ENCODE data around the gene KIF14.

KIF14 gene, protein sequence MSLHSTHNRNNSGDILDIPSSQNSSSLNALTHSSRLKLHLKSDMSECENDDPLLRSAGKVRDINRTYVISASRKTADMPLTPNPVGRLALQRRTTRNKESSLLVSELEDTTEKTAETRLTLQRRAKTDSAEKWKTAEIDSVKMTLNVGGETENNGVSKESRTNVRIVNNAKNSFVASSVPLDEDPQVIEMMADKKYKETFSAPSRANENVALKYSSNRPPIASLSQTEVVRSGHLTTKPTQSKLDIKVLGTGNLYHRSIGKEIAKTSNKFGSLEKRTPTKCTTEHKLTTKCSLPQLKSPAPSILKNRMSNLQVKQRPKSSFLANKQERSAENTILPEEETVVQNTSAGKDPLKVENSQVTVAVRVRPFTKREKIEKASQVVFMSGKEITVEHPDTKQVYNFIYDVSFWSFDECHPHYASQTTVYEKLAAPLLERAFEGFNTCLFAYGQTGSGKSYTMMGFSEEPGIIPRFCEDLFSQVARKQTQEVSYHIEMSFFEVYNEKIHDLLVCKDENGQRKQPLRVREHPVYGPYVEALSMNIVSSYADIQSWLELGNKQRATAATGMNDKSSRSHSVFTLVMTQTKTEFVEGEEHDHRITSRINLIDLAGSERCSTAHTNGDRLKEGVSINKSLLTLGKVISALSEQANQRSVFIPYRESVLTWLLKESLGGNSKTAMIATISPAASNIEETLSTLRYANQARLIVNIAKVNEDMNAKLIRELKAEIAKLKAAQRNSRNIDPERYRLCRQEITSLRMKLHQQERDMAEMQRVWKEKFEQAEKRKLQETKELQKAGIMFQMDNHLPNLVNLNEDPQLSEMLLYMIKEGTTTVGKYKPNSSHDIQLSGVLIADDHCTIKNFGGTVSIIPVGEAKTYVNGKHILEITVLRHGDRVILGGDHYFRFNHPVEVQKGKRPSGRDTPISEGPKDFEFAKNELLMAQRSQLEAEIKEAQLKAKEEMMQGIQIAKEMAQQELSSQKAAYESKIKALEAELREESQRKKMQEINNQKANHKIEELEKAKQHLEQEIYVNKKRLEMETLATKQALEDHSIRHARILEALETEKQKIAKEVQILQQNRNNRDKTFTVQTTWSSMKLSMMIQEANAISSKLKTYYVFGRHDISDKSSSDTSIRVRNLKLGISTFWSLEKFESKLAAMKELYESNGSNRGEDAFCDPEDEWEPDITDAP (N-terminal part only)

DNA sequence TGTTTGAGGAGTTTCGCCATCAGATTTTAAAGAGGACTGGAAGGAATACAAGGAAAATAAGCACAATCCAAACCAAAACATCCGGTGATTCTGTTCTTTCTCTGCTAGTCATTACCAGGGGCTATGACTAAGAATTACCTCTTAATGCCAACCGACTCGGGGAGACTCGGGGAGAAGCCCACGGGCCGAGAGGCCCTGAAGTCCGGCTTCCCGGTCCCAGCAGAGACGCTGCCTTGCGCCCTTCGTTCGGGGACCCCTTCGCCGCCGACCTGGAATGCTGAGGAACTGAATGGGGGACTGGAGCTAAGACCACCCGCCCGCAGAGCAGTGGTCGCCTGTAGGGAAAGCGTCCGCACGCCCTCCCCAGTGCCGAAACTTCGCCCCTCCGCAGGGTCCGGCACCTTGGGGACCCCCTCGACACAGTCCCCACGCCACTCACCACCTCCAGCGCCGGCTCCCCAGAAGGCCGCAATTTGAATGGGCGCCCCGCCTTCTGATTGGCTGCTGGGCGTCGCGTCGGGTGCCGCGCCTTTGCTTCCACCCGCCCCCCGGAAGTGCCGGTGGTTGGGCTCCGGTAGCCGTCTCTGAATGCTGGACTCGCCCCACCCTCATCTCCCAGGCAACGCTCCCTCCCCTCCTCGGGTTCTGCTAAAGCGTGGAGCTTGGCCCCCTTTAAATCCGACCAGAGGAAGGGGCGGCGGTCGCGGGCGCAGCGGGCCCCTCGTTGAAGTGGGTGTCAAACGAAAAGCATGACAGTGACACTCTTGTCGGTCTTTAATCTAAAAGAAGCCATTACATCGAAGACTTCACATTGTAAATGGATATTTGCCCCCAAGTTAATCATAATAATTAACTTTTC is at the start of gene KIF14:
TSS of gene KIF14 (minus strand) at position 479 of the 859 bp plus-strand sequence. CDS start 2,028 bp downstream, outside the sequence.
- peak; percentile 98 for DNase-seq

DNA sequence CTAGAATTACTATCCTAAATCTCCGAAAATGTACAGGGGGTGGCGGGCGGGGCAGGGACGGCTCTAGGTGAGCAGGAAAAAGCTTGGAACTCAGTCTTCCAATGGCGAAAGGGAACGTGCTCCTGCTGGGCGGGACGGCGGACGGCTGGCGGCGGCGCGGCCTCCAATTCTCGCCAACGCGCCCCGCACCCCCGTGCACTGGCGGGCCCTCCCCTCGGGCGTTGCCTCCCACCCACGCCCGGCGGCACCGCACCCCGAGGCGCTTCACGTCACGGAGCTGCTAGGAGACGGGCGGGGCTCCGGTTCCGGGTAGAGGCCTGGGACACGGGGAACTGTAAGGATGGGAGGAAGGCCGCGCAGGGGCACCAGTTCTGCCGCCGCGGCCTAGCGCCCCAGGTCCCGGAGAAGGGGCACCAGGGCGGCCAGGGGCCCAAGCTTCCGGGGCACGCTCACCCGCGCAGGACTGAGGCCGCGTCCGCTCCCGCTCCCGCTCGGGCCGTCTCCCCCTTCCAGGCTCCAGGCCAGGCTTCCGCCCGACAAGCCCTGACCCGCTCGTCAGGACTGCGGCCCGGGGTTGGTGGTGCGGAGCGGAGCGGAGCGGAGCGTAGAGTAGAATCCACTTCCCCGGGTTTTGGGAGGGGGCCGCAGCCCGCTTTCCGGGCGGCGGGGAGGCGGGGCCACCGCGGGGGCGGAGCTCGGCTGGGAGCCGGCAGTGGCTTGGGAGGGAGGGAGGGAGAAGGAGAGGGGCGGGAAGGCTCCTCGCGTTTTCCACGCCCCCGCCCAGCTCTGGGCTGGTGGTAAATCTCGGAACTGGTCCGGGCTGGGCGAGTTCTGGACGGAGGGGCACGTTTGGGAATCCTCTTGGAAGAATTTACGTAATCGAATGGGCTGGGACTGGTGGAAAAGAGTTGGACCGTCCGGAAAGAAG is 49.0 kb upstream of the KIF14 start, which contains the start of gene DDX59:
TSS of gene DDX59 (minus strand) at position 594 of the 928 bp plus-strand sequence. CDS start 3,167 bp downstream, outside the sequence.
- peak; percentile 97 for DNase-seq

DNA sequence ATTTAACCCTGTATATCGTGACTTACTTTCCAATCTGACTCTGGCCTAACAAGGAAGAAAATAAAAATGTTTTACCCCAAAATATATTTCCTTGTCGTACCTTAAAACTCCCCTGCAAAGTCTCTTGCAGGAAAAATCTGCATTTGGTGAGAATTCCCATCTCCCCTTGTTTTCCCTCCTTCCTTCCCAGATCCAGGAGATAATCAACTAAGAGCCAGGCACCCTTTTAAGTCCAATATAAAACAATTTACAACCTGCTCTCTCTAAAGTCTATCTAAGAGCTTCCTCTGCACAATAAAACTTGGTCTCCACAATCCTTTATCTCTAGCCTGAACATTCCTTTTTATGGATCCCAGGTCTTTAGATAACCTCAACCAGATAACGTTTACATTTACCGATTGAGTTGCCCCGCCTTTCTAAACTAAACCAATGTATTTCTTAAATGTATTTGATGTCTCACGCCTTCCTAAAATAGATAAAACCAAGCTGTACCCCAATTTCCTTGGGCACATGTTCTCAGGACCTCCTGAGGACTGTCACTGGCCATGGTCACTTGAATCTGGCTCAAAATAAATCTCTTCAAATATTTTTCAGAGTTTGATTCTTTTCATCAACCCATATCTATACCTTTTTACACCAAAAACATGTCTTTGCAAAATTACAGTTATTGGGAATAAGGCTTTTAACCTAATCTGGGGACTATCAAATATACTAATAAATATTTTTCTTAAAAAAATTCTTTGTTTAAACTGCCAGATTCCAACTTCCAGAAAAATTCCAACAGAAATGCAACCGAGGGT is 48.2 kb upstream of the KIF14 start:
- no peak for DNase-seq

DNA sequence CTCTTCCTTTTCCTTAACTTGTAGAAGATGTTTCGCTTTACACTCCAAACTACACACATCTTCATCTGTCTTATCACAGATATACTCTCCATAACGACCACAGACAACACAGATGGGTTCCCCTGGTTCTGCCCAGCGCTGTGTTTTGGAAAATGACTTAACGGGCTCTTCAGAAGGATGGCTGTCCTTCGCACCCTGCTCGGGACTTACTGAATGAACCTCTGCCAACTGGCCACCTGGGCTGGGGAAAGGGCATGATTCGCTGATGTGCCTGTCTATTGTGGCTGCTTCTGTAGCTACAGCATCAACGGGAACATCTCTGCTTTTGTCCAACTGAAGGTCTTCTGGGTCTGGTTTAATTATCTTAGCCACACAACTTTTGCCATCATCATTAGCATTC is 45.8 kb upstream of the KIF14 start:
- DNase-seq: no peak

DNA sequence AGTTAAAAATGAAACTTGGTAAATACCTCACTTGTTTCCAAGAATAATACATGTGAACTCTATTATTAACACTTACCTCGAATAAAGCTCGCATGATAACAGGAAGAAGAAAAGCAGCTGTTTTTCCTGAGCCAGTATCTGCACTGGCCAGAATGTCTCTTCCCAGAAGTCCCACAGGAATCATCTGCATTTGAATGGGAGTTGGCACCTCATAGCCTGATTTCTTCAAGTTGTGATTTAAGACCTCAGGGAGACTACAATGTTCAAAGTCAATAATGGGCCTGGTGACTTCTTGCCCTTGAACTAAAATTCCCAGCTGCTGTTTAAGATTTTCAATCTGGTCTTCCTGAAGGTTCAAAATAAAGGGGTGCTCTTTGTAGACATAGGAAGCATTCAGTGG is 45.3 kb upstream of the KIF14 start:
- no peak for DNase-seq

DNA sequence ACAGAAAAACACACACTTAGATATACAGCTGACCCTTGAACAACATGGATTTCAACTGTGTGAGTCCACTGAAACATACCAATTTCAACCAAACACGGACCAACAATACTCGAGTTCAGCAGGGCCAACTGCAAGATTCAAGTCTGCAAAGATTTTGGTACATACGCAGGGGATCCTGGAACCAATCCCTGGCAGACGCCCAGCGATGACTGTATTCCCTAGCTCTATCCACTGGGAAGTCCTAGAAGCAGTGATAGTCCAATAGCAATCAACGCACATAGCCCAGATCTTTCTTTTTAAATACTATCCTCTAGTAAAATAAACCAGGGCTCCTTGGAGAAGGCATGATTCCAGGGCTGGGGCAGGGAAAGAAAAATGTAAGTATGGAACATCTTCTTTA is 40.2 kb upstream of the KIF14 start:
- no peak for DNase-seq

DNA sequence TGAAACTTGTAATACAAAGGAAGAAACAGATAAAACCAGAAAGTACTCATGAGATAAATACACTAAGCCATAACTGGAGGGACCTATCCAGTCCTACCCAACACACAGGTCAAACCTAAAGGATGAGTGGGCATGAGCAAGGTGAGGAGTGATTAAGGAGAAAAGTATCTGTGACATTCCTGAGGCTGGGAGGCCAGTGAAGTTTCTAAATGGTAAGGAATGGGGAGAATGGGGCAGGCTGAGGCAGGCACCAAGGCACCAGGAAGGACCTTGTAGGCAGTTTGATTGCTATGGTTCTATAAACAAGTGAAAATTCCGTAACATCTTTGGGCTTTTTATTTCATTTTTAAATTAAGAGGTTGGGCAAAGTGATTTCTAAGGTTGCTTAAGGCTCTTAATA is 38.7 kb upstream of the KIF14 start:
- DNase-seq: no peak

DNA sequence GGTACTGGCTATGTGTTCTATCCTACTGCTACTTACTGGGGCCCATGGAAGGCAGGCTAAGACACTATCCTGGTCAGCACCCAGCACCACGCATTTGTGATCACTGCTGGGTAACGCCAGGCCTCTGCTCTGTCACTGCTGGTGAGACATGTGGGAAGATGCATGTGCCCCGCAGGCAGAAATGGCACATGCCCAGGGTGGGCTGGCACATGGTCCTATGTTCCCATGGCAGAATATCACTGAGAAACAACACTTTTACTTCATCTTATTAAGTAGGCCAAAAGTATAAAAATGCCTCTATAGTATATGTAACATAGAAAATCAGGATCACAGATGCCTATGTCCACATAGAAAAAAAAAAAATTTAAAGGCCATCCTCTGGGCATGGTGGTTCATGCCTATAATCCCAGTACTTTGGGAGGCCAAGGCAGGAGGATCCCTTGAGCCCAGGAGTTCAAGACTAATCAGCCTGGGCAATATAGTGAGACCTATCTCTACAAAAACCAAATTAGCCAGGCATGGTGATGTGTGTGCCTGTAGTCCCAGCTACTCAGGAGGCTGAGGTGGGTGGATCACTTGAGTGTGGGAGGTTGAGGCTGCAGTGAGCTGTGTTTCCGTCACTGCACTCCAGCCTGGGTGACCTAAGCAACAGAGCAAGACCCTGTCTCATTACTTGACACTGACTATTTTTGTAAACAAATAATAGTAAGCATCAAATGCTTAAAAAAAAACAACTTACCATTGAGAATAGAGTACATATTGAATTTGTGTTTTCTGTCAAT is 37.7 kb upstream of the KIF14 start:
- DNase-seq: no peak

DNA sequence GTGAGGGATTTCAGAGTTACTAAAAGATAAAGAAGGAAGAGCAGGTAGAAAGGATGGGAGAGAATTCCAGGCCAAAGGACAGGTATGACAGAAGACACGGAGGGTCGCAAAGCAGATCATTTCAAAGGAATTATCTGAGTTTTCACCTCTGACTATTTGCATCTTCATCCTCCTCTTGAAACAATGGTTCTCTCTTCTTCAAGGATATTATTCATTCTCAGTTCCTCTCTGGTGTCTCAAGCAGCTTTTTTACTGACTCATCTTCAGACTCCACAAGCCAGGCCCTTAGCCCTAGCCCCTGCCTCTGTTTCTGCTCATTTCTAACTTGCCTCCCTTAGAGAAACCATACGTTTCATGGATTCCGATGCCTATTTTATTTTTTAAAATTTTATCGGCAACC is 34.1 kb upstream of the KIF14 start:
- no peak for DNase-seq

DNA sequence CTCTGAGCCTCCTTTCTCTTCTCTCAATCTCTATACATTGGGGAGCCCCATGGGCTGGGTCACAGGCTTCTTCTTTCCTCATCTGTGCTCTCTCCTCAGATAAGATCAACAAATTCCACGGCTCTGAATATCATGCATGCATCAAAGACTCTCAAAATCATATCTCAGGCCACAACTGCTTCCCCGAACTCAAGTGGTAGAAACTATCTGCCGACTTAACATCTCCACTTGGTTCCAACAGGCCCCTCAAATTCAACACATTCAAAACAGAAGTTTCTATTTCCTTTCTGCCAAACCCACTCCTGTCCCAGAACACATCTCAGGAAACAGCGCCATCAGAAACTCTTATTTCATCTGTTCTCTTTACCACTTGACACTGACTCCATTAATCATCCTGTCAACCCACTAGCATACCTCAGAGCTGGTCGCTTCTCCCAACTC is 32.5 kb upstream of the KIF14 start:
- no peak for DNase-seq

DNA sequence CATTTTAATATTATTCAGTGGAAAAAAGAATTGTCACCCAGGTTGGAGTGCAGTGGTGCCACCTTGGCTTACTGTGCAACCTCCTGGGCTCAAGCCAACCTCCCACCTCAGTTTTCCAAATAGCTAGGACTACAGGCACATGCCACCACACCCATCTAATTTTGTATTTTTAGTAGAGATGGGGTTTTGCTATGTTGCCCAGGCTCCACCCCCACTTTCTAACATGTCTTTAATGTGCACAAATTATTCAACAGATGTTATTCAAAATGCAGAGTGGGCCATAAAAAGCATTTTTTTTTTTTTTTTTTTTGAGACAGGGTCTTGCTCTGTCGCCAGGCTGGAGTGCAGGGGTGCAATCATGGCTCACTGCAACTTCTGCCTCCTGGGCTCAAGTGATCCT is 31.8 kb upstream of the KIF14 start:
- DNase-seq: no peak

DNA sequence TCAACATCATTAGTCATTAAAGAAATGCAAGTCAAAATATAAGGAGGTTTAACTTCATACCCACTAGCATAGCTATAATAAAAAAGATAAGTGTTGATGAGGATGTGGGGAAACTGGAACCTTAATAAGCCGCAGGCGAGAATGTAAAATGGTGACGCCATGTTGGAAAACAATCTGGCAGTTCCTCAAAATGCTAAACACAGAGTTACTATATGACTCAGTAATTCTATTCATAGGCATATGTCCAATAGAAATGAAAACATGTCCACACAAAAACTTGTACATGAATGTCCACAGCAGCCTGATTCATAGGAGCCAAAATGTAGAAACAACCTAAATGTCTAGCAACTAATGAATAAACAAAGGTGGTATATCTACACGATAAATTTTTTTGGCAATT is 26.0 kb upstream of the KIF14 start:
- DNase-seq: no peak

DNA sequence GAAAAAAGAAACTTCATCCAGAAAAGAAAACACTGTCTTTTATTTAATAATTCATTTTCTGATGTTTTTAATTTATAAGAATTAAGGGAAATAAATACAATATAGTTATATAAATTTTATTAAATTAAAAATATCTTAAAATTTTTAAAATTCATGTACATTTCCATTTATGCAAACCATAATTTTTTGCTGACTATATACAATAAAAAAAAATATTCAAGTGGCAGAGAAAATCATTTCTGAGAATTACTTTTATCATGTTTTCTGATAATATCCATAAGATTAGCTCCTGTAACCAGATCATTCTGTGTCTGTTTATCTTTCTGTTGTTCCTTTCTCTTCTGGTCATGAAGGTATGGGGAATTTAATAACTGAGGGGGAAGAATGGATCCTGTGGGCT is 23.5 kb upstream of the KIF14 start:
- DNase-seq: no peak

DNA sequence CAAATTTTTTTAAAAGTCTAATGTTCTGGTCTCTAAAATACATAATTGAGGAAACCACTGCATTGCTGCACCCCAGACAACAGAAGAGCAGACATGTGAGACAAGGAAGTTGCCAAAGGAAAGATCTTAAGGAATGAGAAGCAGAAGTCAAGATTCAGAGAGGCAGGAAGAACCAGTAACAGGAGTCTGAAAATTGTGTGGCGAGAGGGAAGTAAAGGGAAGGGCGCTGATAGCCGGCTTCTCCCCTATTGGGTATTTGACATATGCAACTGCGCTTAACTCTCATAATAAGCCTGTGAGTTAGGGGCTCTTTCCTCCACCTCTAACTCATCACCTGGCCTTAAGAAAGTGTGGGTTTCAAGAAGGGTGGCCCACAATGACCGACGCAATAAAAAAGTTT is 21.9 kb upstream of the KIF14 start:
- DNase-seq: no peak

DNA sequence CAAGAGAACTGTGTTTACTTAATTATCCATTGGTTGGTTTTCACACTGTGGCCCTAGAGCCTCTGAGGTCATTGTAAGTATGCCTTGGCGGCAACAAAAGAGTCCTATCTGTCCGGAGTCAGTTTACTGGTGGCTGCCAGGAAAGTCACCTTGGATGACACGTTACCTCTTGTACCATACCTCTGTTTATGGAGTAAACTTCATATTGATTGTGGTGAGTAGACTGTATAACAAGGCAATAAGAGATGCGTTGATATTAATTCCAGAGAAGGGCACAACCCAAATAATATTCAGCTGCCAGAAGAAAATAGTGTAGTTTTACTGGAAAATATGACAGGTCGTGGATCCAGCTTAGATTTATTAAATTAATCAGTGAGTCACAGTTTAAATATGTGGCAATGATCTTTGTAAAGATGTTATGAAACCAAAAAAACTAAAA is 20.4 kb upstream of the KIF14 start:
- no peak for DNase-seq

DNA sequence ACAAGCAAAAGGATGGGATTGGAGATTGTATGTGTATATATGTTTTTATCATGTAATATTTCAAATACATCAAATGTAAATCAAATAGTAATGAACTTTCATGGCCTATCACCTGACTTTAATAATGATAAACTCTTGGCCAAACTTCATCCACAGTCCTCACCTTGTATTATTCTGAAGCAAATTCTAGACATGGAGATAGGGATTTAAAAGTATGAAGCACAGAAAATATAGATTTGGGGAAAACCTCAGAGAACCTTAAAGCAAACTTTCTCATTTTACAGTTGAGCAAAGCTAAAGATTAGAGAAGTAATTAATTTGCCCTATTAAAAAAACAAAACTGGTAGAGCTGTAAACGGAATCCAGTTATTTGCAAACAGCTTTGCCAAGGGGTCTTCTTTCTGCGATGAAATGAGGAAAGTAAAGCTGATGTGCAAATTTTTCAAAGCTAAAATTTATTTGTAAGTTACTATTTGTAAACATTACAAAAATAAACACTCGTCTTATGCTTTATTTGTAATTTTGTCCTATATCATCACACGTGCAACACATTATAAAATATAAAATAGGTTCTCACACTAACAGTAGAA is 19.9 kb upstream of the KIF14 start:
- DNase-seq: no peak

DNA sequence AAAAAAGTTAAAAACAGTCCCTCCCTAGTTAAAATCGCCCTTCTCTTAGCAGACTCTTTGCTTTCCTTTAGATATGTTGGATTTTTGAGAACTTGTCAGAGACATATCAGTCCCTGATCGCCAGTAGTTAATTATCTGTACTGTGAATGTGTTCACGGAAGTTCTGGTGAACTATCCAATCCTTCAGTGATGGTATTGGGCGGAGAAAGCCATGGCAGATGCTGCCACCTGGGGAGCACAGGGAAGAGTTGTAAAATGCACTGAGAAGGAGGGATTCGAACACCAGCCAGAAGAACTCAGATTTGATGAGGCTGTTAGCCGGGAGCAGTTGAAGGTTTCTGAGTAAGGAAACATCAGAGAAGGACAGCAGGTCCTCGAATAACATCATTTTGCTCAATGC is 17.5 kb upstream of the KIF14 start:
- DNase-seq: no peak

DNA sequence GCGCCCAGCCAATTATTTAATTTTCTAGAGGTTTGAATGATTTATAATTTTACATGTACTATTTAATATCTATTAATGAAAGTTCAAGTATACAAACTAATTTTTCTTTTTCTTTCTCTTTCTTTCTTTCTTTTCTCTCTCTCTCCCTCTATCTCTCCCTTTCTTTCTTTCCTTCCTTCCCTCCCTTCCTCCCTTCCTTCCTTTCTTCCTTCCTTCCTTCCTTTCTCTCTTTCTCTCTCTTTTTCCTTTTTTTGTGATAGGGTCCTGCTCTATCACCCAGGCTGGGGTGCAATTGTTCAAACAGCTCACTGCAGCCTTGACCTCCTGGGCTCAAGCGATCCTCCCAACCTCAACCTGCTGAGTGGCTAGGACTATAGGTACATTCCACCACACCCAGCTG is 16.1 kb upstream of the KIF14 start:
- no peak for DNase-seq

Measured in RPMI8226 (cell line).